DOHH2 (cell line): ENCODE results near the gene CD59.

ENCODE experiments used
- CTCF ChIP-seq: fragments of 200-600 bp; sonication (generic); IDR thresholded peaks from one replicate; pipeline ENCODE4 v1.5.1; 2014; ENCODE audit warnings: antibody characterized with exemption, mild to moderate bottlenecking, low read depth, low read length; ENCODE audit not compliant: poor library complexity, severe bottlenecking
- EZH2phosphoT487 ChIP-seq: fragments of 200-600 bp; sonication (generic); IDR thresholded peaks from 2 replicates; pipeline ENCODE4 v1.6.1; 2017; ENCODE audit warnings: borderline replicate concordance, mild to moderate bottlenecking, antibody characterized with exemption, low read length, moderate library complexity, mixed read lengths

- no peak for TF ChIP-seq CTCF
- TF ChIP-seq EZH2phosphoT487 = no peak
Observed at GRCh38 chr11:33736148-33736812, at the start of gene CD59.
